ENCODE results near the gene FAM131B.

GRCh38 chr7:143355450-143356385 lies 6.8 kb downstream of the FAM131B start:
- TF ChIP-seq POLR2A (IDR thresholded peaks at IDR 0.05) (no peak), CTCF (IDR thresholded peaks at IDR 0.05) (no peak)

All from thyroid gland (tissue), 4 donors.